ENCODE data around the gene KCNJ16. TPM values are rescaled to one million over a fixed set of nuclear protein-coding genes. Genes with fewer than 3 reads are reported as not detected.

The KCNJ16 gene
- total and polyA plus RNA-seq, 9 of the 15 experiments (the other 6 are each of a cell fraction or from before 2014, with no cell fraction given), result 0.01 to 0.75 (median 0.07) TPM; not detected in 4

GRCh38 chr17:70072546-70073309 is 2.3 kb upstream of the KCNJ16 start (continued):
- TF ChIP-seq, protein P1, sequence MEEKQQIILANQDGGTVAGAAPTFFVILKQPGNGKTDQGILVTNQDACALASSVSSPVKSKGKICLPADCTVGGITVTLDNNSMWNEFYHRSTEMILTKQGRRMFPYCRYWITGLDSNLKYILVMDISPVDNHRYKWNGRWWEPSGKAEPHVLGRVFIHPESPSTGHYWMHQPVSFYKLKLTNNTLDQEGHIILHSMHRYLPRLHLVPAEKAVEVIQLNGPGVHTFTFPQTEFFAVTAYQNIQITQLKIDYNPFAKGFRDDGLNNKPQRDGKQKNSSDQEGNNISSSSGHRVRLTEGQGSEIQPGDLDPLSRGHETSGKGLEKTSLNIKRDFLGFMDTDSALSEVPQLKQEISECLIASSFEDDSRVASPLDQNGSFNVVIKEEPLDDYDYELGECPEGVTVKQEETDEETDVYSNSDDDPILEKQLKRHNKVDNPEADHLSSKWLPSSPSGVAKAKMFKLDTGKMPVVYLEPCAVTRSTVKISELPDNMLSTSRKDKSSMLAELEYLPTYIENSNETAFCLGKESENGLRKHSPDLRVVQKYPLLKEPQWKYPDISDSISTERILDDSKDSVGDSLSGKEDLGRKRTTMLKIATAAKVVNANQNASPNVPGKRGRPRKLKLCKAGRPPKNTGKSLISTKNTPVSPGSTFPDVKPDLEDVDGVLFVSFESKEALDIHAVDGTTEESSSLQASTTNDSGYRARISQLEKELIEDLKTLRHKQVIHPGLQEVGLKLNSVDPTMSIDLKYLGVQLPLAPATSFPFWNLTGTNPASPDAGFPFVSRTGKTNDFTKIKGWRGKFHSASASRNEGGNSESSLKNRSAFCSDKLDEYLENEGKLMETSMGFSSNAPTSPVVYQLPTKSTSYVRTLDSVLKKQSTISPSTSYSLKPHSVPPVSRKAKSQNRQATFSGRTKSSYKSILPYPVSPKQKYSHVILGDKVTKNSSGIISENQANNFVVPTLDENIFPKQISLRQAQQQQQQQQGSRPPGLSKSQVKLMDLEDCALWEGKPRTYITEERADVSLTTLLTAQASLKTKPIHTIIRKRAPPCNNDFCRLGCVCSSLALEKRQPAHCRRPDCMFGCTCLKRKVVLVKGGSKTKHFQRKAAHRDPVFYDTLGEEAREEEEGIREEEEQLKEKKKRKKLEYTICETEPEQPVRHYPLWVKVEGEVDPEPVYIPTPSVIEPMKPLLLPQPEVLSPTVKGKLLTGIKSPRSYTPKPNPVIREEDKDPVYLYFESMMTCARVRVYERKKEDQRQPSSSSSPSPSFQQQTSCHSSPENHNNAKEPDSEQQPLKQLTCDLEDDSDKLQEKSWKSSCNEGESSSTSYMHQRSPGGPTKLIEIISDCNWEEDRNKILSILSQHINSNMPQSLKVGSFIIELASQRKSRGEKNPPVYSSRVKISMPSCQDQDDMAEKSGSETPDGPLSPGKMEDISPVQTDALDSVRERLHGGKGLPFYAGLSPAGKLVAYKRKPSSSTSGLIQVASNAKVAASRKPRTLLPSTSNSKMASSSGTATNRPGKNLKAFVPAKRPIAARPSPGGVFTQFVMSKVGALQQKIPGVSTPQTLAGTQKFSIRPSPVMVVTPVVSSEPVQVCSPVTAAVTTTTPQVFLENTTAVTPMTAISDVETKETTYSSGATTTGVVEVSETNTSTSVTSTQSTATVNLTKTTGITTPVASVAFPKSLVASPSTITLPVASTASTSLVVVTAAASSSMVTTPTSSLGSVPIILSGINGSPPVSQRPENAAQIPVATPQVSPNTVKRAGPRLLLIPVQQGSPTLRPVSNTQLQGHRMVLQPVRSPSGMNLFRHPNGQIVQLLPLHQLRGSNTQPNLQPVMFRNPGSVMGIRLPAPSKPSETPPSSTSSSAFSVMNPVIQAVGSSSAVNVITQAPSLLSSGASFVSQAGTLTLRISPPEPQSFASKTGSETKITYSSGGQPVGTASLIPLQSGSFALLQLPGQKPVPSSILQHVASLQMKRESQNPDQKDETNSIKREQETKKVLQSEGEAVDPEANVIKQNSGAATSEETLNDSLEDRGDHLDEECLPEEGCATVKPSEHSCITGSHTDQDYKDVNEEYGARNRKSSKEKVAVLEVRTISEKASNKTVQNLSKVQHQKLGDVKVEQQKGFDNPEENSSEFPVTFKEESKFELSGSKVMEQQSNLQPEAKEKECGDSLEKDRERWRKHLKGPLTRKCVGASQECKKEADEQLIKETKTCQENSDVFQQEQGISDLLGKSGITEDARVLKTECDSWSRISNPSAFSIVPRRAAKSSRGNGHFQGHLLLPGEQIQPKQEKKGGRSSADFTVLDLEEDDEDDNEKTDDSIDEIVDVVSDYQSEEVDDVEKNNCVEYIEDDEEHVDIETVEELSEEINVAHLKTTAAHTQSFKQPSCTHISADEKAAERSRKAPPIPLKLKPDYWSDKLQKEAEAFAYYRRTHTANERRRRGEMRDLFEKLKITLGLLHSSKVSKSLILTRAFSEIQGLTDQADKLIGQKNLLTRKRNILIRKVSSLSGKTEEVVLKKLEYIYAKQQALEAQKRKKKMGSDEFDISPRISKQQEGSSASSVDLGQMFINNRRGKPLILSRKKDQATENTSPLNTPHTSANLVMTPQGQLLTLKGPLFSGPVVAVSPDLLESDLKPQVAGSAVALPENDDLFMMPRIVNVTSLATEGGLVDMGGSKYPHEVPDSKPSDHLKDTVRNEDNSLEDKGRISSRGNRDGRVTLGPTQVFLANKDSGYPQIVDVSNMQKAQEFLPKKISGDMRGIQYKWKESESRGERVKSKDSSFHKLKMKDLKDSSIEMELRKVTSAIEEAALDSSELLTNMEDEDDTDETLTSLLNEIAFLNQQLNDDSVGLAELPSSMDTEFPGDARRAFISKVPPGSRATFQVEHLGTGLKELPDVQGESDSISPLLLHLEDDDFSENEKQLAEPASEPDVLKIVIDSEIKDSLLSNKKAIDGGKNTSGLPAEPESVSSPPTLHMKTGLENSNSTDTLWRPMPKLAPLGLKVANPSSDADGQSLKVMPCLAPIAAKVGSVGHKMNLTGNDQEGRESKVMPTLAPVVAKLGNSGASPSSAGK (IDR thresholded peaks at IDR 0.05), result no peak
- TF ChIP-seq FOXK1 (CRISPR knock-in tag; IDR thresholded peaks at IDR 0.05; ENCODE audit: borderline replicate concordance), result no peak
- no peak for TF ChIP-seq ZNF3 (CRISPR knock-in tag; IDR thresholded peaks at IDR 0.05)
- TF ChIP-seq, protein P2, sequence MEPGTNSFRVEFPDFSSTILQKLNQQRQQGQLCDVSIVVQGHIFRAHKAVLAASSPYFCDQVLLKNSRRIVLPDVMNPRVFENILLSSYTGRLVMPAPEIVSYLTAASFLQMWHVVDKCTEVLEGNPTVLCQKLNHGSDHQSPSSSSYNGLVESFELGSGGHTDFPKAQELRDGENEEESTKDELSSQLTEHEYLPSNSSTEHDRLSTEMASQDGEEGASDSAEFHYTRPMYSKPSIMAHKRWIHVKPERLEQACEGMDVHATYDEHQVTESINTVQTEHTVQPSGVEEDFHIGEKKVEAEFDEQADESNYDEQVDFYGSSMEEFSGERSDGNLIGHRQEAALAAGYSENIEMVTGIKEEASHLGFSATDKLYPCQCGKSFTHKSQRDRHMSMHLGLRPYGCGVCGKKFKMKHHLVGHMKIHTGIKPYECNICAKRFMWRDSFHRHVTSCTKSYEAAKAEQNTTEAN (CRISPR knock-in tag; IDR thresholded peaks at IDR 0.05), result no peak
- no peak for TF ChIP-seq FOXK2 (conservative IDR thresholded peaks at IDR 0.05 in 1 of 2, IDR thresholded peaks at IDR 0.05 in 1 of 2; ENCODE audit: low read depth in 2 of 2)
- TF ChIP-seq HCFC1 (IDR thresholded peaks at IDR 0.05; ENCODE audit: low read depth, low read length), result no peak
- TF ChIP-seq TGIF2 (CRISPR knock-in tag; IDR thresholded peaks at IDR 0.05), result no peak
